Hematopoietic multipotent progenitor cell treated with erythropoietin and hydrocortisone succinate and interleukin-3 and kit ligand, for 15 days (in vitro differentiated cells): ENCODE data around the gene WDPCP.
"Not testable (repeated sequence)": the region's sequence is repeated elsewhere in the genome, so short reads cannot be mapped to it uniquely, and the experiment has no call there.

Source experiments
- DNase-seq: peaks from one replicate; pipeline ENCODE4 v3.0.0-alpha.2; 2015; ENCODE audit warnings: low spot score

WDPCP gene

DNA sequence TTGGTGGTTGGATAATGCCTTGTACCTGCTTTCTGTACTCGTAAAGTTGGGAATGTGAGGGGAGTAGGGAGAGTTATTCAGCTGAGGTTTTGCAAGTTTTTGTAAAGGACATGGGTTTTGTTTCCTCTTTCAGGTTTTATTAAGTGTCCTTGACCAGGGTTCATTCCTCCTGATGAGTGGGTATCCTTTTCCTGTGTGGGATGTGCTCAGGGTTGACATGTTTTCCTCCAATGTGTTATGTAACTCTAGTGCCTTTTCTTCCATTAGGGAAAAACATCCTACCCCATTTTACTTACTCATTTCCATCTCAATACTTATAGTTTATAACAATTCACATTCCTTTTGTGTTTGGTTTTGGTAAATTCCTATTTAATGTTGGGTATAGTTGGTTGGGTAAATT, 489.2 kb downstream of the WDPCP start:
- no peak for DNase-seq

GRCh38 chr2:63096491-63096890, 491.8 kb downstream of the WDPCP start:
- no peak for DNase-seq

- DNase-seq: no peak
These were observed 494.8 kb downstream of the WDPCP start for GRCh38 chr2:63093502-63093901.

- no peak for DNase-seq
These were observed 495.4 kb downstream of the WDPCP start for GRCh38 chr2:63092857-63093256.

DNA sequence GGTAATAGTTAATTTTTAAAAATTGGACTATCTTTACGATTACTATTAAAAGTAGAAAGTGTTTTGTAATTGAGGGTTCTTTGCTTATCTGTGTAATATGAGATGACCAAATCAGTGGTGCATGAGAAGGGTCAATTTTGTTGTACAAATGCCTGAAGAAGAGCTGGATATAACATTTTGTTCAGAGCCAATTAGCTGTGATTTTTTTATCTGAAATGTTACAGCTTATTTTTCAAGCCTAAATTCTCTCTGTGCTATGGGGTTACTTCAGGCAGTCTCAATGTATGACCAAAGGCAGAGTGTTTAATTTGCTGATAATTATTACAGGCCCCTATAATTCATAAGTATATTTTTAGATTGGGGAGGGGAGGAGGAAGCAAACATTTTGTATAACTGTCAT, 495.9 kb downstream of the WDPCP start:
- DNase-seq: no peak

DNA sequence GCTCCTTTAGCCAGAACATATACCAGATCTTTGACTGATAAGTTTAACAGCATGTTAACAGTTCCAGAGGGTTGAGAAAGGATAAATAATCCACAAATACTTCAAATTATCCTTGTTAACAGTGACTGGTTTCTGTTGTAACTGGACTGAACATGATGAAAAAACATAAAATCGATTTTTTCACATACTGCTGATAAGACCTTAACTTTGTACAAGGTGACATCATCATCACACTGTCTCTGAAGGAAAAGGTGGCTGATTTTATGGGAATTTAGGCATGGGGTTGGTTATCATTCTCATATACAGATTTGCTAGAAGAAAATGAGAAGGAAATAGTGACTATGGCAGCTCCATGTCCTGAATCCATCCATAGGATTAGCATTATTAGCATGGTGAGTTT, 501.6 kb downstream of the WDPCP start:
- DNase-seq: no peak

DNA sequence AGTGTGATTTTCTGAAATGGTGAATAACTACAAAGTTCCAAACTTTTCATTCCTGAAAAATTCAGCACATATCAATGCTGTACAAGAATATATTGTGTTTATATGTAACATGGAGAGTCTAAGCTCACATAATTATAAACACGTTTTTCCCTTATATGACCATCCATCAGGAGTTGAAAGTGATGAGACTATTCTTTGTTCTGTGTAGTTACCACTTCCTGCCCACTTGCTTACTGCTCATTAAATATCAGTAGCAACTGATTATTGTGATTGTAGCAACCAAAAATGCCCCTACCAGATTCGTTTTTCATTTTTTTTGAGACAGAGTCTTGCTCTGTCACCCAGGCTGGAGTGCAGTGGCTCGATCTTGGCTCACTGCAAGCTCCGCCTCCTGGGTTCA, 506.9 kb downstream of the WDPCP start:
- no peak for DNase-seq

GRCh38 chr2:63078852-63079606, 509.2 kb downstream of the WDPCP start:
- DNase-seq: no peak

GRCh38 chr2:63074399-63074798, 513.9 kb downstream of the WDPCP start:
- not testable (repeated sequence) for DNase-seq

DNA sequence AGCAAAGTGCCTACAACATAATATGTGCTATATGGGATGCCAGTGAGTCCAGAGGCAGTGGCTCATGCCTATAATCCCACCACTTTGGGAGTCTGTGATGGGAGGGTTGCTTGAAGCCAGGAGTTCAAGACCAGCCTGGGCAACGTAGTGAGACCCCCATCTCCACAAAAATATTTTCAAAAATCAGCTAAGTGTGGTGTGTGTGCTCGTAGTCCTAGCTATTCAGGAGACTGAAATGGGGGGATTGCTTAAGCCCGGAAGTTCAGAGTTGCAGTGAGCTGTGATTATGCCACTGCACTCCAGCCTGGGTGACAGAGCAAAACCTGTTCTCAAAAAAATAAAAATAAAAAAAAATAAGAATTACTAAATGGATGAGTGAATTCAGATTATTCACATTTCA, 514.3 kb downstream of the WDPCP start:
- DNase-seq: no peak

- DNase-seq: no peak
These were observed 516.6 kb downstream of the WDPCP start for GRCh38 chr2:63071664-63072063.
